CD4-positive, alpha-beta T cell treated with Interleukin-15 for 1 hour (primary cell): ENCODE results near the gene SRXN1.
A peak's percentile ranks its signal among the peaks of the same experiment; 100 is the strongest.
"Not testable (repeated sequence)": the region's sequence is repeated elsewhere in the genome, so short reads cannot be mapped to it uniquely, and the experiment has no call there.

Source experiments
- DNase-seq: peaks from one replicate; pipeline ENCODE4 v3.0.0-alpha.2; 2020

SRXN1 gene

DNA sequence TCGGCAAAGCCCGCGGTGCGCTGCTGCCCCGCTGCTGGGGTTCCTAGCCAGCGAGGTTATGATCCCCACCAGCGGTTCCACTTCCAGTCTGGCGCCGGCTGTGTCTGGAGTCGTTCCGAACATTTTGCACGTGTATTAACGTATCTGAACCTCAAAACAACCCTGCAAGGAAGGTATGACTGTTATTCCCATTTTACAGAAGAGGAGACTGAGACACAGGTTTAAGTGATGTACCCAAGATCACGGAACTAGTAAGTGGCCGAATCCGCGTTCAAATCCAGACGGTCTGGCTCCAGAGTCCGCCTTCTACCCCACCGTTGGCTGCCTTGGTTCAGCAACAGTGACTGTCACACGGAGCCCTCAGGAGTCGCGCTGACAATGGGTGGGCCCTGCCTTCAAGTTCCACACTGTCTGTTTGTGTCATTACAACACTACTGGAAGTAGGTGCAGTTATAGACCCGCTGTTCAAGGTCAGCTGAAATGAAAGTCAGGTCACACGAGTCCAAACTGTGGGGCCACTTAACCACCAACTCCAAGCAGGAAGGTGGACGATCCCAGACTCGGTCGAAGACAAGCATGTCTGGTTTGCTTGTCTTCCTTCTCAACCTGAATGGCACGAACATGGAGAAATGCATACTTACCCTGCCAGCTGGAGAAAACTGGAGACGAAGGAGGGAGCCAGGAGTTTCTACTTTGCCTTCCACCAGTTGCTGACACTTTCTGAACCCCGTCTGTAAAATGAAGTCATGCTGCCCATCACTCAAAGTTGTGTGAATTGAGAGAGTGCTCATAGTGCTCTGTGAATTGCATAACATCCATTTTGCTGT is 803 bp upstream of the SRXN1 start:
- DNase-seq: no peak

DNA sequence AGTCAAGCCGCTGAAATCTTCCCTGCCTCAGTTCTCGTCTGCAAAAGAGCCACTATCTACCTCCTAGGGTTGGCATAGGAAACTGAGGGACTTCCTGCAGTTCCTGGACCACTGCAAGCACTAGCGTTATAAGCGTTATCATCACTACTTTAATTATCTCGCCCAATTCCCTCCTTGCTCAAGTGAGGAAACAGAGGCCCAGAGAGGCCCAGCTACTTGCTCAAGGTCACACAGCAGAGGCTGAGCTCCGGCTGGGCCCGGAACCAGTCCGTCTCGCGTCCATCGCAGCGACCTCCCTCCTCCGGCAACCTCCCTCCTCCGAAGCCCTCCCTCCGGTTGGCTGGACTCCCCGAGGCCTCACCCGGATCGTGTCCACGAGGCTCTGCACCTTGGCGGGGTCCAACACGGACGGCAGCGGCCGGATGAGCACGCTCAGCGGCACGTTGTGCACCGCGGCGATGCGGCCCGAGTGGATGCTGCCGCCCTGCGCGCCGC is 338 bp downstream of the SRXN1 start:
- no peak for DNase-seq

GRCh38 chr20:651713-652614 is 1.0 kb downstream of the SRXN1 start:
- DNase-seq: no peak

DNA sequence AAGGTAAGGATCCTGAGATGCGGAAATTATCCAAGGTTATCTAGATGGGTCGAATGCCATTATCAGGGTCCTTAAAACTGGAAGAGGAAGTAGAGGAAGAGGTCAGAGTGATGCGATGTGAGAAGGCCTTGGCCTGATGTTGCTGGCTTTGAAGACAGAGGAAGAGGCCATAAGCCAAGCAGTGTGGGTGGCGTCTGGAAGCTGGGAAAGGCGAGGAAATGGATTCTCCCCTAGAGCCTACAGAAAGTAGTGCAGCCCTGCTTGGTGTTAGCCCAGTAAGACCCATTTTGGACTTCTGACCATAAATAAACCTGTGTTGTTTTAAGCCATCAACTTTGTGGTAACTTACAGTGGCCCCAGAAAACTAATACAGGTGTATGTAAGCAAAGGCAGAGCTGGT is 2.0 kb downstream of the SRXN1 start:
- no peak for DNase-seq

GRCh38 chr20:650281-650680 is 2.7 kb downstream of the SRXN1 start:
- DNase-seq: no peak

GRCh38 chr20:647479-648019 is 5.5 kb downstream of the SRXN1 start:
- DNase-seq: no peak

DNA sequence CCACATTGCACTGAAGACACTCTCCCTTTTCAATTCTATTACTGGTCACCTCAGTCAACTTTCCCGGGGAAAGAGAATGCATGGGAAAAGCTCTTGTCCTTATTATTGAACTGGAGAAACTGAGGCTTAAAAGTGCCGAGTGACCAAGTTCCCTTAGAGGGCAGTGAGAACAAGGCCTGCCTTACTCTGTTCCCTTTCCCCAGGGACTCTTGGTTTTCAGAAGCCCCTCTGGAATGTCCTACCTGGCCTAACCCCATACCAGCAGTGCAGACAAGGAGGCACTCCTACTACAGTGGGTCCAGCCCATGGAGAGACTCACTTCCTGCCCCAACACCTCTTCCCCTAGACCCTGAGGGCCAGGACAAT is 6.1 kb downstream of the SRXN1 start:
- no peak for DNase-seq

DNA sequence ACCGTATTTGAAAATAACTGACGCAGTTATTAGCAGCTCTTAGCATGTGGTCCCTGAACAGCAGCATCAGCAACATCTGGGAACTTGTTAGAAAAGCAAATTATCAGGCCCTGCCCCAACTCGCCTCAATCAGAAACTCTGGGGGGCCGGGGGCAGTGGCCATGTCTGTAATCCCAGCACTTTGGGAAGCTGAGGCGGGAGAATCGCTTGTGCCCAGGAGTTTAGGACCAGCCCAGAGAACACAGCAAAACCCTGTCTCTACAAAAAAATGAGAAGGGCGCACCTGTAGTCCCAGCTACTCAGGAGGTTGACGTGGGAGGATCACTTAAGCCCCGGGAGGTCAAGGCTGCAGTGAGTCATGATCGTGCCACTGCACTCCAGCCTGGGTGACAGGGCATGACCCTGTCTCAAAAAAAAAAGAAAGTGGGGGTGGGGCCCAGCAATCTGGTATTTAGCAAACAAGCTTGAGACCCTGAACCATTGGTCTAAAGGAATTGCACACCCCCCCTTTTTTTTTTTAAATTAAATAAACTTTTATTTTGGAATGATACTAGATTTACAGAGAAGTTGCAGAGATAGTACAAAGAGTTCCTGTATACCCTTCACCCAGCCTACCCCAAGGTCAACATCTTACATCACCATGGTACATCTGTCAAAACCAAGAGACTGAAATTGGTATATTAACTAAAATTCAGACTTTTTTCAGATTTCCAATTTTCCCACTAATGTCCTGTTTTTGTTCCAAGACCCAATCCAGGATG is 6.7 kb downstream of the SRXN1 start:
- DNase-seq: no peak

GRCh38 chr20:645318-646106 is 7.5 kb downstream of the SRXN1 start:
- DNase-seq: peak; percentile 60

DNA sequence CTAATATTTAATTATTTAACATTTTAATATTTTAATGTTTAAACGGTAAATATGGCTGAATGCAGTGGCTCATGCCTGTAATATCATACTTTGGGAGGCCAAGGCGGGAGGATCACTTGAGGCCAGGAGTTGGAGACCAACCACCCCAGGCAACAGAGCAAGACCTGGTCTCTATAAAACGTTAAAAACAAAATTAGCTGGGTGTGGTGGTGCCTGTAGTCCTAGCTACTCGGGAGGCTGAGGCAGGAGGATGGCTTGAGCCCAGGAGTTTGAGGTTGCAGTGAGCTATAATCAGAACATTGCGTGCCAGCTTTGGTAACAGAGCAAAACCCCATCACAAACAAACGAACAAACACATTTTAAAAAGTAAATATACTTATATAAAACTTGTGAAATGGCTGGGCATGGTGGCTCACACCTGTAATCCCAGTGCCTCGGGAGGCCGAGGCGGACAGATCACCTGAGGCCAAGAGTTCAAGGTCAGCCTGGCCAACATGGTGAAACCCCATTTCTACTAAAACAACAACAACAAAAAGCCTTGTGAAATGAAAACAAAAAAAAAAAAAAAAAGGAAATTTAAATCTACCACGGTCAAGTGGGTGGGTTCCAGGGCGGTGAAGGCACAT is 8.2 kb downstream of the SRXN1 start:
- DNase-seq: no peak

DNA sequence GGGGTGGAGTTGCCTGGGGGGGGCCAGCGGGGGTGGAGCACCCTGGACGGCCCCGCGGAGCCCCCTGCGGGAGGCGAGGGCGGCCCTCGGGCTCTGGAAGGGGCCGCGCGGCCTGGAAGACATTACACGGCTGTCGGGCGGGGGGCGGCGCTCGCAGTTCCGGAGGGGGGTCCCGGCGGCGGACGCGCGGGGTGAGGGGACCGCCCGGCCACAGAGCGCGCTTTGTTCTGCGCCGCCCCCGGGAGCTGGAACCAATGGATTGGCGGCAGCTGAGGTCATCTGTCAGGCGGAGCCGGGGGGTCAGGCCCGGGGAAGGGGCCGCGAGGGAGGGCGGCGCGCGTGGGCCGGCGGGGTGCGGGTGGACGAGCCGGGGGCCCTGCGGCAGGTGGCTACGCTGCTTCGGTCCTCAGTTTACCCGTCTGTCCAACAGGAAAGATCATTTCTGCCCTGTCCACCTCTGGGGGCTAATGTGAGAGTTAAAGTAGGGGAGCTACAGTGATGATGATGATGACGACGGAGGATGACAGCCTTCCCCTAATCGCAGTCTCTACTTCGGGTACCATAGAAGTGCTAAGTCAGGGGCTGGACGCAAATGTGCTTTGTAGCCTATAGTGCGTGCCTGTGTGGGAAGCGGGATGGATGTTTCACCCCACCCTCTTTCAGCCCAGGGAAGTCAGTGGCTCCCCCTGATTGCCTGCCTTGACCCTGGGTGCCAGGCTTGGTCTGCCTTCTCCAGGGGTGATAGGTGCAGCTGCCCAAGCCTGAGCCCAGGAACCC is 10.4 kb downstream of the SRXN1 start:
- no peak for DNase-seq

DNA sequence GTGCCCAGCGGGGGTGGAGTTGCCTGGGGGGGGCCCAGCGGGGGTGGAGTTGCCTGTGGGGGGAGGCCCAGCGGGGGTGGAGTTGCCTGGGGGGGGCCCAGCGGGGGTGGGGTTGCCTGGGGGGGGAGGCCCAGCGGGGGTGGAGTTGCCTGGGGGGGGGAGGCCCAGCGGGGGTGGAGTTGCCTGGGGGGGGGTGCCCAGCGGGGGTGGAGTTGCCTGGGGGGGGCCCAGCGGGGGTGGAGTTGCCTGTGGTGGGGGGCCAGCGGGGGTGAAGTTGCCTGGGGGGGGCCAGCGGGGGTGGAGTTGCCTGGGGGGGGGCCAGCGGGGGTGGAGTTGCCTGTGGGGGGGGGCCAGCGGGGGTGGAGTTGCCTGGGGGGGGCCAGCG is 11.0 kb downstream of the SRXN1 start:
- DNase-seq: not testable (repeated sequence)

GRCh38 chr20:641516-641875 is 11.5 kb downstream of the SRXN1 start:
- DNase-seq: no peak

DNA sequence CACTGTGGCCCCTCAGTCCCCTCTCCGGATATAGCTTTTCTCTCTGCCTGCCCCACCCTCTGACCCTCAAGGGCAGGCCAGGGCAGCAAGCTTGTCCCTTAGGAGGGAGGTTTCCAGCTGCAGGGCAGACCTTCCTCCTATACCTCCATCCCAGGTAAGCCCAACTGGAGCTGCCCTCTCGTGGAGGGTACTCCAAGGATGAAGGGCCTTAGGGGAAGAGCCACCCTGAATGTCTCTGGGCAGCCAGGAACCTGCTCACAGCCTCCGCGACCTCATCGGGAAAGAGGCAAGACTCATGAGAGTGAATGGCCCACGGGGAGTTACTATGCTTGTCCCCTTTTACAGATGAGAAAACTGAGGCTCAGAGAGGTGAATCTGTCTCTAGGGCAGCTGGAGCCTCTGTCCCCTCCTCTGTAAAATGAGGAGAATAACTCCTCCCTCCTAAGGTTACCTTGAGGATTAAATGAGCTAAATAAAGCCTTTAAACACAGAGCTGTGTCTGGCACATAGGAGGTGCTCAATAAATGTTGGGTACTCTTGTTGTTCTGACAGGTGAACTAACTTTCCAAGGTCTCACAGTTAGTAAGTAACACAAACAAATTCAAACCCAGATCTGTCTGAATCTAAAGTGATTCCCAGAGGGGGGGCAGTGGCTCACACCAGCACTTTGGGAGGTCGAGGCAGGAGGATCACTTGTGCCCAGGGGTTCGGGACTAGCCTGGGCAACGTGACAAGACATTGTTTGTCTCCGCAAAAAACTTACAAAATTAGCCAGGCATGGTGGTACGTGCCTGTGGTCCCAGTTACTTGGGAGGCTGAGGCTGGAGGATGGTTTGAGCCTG is 12.1 kb downstream of the SRXN1 start:
- no peak for DNase-seq

DNA sequence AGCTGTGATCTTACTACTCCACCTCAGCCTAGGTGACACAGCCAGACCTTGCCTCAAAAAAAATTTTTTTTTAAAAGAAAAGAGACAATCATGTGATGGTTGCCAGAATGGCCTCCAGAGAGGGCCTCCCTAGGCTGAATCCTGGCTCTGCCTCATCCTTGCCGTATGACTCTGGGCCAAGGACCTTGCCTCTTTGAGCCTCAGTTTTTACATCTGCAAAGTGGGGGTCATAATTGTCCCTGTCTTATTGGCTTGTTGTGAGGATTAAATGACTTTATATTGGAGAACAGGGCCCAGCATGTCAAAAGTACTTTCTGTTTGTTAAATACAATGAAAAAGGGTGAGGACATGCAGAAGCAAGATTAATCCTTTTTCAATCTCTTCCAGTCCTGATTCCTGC is 14.4 kb downstream of the SRXN1 start:
- DNase-seq: no peak

DNA sequence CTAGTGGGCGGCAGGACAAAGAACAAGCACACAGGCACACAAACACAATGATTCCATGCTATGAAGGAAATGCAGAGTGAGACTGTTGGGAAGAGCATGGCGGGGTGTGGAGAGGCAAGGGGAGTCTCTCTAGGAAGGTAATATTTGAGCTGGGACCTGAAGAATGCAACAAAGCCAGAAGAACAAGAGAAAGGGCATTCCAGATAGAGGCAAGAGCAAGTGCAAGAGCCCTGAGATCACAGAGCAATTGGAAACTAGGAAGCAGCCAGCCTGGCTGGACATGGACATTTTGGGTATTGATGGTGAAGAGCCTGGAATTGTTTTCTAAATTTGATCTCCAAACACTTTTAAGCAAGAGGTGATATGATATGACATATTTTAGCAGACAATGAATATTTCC is 15.4 kb downstream of the SRXN1 start:
- no peak for DNase-seq

DNA sequence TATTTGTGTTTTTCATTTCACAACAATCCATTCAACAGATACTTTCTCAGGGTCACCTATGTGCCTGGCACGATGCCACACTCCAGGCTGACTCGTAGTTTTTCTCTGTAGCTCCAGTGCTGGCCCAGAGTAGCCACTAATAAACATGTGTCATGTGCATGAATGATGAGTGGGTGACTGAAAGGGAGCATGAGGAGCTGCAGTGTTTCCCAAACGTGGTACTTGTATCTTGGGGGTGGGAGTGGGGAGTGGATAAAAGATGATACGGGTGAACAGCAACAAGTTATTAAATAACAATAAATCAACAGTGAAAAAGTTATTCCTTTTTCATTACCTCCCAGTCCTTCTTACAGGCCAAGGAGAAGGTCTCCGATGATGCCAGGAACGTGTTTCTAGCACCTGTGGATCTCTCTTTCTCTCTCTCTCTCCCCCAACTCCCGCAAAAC is 17.1 kb downstream of the SRXN1 start:
- DNase-seq: no peak

- no peak for DNase-seq
Observed at GRCh38 chr20:635028-635892, 17.7 kb downstream of the SRXN1 start.
